Activated naive CD8-positive, alpha-beta T cell treated with anti-CD3 and anti-CD28 coated beads, Interleukin-2, amount 50 U/mL, for 16 hours (primary cell): ENCODE data around the gene HYAL2.
"Not testable (repeated sequence)": the region's sequence is repeated elsewhere in the genome, so short reads cannot be mapped to it uniquely, and the experiment has no call there.

ENCODE experiments used
- DNase-seq: peaks from one replicate; pipeline ENCODE4 v3.0.0-alpha.2; 2020; ENCODE audit warnings: low read depth, low spot score

The HYAL2 gene

DNA sequence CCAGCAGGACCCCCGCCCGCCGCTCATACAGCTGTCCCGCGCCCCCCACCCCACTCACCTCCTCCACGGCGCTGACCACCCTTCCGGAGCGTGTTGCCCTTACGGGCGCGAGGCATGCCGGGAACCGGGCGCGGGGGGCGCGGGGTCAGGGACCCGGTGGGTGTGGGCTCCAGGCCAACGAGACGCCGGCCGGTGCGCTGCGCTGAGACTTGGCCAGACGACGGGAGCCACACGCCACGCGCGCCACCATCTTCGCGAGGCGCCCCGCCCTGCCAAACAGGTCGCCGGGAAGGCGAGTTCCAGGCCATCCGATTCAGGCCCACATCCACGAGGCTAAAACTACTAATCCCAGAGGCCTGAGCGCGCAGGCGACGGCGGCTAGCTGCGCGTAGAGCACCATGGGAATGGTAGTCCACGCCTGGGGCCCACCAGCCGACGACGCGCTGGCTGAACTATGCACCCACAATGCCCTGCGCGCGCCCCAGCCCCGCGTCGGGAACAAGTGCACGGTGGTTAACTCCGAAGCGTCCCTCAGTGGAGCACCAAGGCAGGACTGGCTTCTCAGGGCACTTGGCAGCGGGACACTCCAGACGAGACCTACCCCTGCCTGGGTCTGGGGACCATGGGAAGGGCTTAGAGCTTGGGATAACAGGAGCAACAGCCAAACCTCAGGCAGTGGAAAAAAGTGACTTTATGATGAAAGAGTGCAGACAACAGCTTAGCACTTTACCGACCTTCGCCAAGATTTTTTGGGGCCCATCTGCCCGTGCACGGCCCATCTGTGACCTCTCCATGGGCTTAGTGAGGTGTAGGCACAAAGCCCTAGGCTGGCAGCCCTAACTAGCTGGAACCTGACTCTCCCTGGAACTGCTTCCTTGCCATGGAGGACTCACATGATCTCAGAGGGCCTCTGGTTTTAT is 30.1 kb downstream of the HYAL2 start, which contains the start of gene IFRD2:
Gene IFRD2 (minus strand): TSS at position 271 of the 920 bp plus-strand sequence. CDS start 155 bp downstream, at position 116.
- DNase-seq = peak; percentile 89

DNA sequence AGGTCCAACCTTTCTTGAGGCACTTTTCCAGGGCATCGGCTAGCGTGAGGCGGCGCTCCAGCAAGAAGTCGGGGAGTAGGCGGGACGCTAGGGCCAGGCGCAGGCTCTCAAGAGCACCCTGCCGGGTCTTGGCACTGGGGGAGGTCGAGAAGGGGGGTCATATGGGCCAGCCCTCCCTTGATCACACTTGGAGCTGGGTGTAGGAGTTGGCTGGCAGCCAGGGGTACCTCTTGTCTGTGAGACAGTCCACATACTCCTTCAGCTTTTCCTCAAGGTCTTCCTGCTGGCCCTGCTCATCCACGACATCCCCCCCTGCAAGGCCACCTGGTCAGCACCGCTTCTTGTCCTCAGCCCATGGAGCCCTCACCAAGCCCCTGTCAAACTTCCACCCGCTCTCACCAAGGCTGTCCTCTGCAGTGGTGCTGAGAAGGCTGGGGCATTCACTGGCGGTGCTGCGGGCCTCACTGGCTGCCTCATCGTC is 32.3 kb downstream of the HYAL2 start:
- DNase-seq = no peak

DNA sequence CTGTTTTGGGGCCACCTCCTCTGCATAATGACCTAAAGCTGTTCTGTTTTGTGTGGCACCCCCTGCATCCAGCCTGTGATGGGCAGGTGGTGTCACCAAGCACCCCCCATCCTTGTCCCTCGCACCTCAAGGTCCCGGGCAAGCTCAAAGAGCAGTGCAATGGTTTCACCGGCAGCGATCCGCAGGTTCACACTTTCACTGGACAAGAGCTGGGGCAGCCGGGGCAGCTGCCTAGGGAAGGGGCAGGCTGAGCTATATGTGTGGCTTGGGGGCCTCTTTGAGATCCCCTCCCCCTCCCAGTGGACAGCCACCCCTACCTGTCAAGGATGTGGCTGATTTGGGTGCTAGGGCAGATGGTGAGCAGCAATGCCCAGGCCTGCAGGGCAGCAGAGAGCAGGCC is 33.4 kb downstream of the HYAL2 start:
- DNase-seq = no peak

DNA sequence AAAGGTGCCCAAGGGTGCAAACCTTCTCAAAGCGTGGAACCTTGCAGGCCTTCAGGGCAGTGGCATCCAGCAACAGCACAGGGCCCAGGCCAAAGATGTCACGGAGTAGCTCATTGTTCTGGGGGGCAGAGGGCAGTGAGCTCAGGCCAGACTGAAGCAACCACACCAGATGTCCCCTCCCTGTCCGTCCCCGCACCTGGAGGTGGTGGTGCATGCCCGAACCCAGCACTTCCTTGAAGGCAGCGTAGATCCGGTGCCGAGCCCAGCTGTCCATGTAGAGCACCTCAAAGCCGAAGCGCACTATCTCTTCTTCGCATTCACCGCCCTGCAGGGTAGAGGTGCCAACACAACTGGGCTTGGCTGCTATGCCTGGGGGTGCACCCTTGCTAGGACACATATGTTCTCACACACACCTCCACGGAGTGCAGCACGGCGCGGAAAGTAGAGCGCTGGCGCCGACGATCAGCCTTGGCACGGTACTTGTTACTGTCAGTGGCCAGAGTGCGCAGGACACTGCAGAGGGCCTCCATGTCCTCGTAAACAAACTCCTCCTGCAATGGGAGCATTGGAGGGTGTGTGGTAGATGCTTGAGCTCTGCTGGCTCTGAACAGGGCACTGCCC is 34.0 kb downstream of the HYAL2 start:
- no peak for DNase-seq

GRCh38 chr3:50287262-50287661 is 35.3 kb downstream of the HYAL2 start:
- DNase-seq = no peak

DNA sequence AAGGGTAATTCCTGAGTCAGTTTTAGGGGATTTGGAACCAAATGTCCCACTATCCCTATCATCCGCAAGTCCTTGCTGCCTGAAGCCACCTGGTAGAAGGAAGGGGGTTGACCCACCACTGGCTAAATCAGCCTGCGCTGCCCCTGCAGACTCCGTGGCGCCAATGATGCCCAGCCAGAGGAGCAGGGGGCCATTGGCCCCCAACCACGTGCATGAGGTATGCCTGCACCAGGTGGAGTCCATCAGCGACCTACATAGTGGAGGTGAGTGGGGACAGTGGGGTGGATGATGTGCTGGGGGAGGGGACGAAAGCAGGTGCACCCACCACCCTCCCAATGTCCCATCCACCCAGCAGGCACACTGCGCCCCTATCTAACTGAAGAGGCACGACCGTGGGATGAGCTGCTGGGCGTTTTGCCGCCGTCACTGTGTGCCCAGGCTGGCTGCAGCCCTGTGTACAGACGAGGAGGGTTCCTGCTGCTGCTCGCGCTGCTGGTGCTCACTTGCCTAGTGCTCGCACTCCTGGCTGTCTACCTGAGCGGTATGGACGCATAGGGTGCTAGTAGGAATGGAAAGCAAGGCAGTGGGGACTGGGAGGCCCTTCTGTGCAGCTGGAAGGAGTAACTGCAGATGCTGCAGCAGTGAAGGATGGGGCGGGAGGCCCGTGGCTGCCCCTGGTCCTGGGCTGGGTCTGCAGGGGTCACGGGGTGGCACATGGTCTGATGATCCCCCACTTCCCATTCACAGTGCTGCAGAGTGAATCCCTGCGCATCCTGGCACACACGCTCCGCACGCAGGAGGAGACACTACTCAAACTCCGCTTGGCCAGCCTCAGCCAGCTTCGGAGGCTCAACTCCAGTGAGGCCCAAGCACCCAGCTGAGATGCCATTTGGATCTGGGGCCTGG is 36.0 kb downstream of the HYAL2 start:
- no peak for DNase-seq

GRCh38 chr3:50284121-50284520 is 38.4 kb downstream of the HYAL2 start:
- not testable (repeated sequence) for DNase-seq

GRCh38 chr3:50279255-50280016 is 43.1 kb downstream of the HYAL2 start:
- no peak for DNase-seq

- DNase-seq = no peak
These were observed 43.7 kb downstream of the HYAL2 start, which contains the start of gene LSMEM2 for GRCh38 chr3:50278880-50279224. TSS of gene LSMEM2 (plus strand) at chr3:50279087. CDS start at chr3:50279114, 27 bp downstream.

DNA sequence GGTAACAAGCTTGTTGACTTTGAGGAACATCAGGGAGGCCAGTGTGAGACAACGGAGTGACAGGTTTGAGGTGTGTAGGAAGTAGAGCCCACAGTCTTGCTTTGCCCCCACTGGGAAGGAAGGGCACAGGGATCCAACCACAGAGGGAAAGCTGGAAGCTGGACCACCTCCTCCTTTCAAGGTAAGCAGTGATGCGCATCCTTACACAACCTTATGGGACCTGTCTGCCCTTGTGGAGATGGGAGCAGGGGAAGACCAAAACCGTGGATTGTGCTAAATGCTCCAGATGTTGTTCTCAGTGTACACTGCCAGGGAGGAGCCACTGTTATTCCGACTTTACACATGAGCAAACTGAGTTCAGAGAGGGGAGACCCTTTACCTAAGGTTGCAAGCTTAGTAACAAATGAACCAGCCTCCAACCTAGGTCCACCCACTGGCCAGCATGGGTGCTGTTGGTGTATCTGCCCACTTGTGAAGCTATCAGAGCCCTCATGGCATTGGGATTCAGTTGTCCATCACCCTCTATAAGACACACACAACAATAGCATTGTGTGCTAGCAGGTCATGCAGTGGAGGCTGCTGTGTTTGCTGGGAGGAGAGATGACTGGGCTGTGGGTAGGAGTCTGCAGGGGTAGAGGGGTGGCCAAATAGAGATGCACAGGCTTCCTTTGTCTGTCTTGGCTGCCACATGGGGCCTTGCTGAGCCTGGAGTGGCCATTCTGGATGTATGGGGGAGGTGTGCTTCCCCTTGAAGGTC is 44.2 kb downstream of the HYAL2 start:
- DNase-seq = no peak

DNA sequence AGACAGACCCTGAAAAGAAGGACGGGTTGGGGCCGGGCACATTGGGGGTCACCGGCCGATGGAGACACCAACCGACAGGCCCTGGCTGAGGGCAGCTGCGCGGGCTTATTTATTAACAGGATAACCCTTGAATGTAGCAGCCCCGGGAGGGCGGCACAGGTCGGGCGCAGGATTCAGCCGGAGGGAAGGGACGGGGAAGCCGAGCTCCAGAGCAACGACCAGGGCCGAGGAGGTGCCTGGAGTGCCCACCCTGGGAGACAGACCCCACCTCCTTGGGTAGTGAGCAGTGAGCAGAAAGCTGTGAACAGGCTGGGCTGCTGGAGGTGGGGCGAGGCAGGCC is 45.8 kb downstream of the HYAL2 start:
- DNase-seq = no peak

- DNase-seq = no peak
These were observed 46.4 kb downstream of the HYAL2 start for GRCh38 chr3:50275996-50276761.

GRCh38 chr3:50275141-50275995 is 47.2 kb downstream of the HYAL2 start:
- DNase-seq = no peak

- peak; percentile 53 for DNase-seq
These were observed 48.0 kb downstream of the HYAL2 start for GRCh38 chr3:50274371-50275104.

GRCh38 chr3:50273689-50274065 is 48.9 kb downstream of the HYAL2 start:
- DNase-seq = no peak

DNA sequence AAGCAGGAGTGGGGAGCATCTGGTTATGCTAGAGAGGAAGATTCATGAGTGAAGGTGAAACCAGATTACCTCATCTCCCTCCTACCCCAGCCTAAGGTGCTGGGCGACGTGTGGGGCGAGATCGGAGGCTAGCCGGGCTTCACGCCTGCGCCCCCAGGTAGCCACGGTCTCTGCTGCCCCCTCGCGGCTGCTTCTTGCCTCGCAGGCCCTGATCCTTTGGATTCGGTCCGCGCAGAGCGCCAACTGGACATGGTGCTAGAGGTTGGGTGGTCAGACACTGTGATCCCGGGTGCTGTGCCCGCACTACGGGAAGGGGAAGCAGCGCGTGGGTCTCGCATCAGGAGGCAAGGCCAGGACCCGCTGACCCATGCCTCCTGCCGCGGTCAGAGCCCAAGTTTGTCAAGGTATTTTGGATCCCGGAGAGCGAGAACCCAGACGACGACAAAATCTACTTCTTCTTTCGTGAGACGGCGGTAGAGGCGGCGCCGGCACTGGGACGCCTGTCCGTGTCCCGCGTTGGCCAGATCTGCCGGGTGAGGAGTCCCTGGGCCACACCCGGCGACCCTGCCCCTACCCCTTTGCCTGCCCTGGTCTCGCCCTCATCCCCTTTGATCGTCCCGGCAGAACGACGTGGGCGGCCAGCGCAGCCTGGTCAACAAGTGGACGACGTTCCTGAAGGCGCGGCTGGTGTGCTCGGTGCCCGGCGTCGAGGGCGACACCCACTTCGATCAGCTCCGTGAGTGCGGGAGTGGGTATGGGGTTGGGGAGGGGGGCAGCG is 49.4 kb downstream of the HYAL2 start:
- DNase-seq = peak; percentile 76

DNA sequence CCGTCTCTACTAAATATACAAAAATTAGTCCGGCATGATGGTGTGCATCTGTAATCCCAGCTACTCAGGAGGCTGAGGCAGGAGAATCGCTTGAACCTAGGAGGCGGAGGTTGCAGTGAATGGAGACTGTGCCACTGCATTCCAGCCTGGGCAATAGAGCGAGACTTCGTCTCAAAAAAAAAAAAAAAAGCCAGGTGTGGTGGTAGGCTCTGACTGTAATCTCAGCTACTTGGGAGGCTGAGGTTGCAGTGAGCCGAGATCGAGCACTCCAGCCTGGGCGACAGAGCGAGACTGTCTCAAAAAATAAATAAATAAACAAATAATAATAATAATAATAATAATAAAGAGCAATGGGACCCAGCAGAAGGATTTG is 50.0 kb downstream of the HYAL2 start:
- DNase-seq = not testable (repeated sequence)
